Upper lobe of left lung (tissue), 4 donors: ENCODE measurements around the gene IL4R.

Experiments used
- EP300 ChIP-seq, 4 donors: sonication (generic); formaldehyde crosslinking; IDR thresholded peaks; one replicate each; pipeline ENCODE4 v1.5.1; 2017; ENCODE audit warnings: antibody characterized with exemption in 4 of 4, control low read depth in 2 of 4
- POLR2A ChIP-seq, 4 donors: fragments of 450-650 bp; IDR thresholded peaks; one replicate each; pipeline ENCODE4 v1.5.1; 2016 to 2017; ENCODE audit warnings: antibody characterized with exemption in 4 of 4, mild to moderate bottlenecking in 2 of 4

GRCh38 chr16:27406511-27407128, 92.8 kb downstream of the IL4R start:
- no peak for TF ChIP-seq POLR2A (IDR thresholded peaks at IDR 0.05)
- no peak for TF ChIP-seq EP300 (IDR thresholded peaks at IDR 0.05)
